T-helper 2 cell (primary cell): ENCODE measurements around the gene SEMA5A.

Source experiments
- DNase-seq, 5 experiments: peaks; one replicate each; pipeline versions ENCODE4 v3.0.0 to v3.0.0-alpha.2; 2012 to 2022

The SEMA5A gene

DNA sequence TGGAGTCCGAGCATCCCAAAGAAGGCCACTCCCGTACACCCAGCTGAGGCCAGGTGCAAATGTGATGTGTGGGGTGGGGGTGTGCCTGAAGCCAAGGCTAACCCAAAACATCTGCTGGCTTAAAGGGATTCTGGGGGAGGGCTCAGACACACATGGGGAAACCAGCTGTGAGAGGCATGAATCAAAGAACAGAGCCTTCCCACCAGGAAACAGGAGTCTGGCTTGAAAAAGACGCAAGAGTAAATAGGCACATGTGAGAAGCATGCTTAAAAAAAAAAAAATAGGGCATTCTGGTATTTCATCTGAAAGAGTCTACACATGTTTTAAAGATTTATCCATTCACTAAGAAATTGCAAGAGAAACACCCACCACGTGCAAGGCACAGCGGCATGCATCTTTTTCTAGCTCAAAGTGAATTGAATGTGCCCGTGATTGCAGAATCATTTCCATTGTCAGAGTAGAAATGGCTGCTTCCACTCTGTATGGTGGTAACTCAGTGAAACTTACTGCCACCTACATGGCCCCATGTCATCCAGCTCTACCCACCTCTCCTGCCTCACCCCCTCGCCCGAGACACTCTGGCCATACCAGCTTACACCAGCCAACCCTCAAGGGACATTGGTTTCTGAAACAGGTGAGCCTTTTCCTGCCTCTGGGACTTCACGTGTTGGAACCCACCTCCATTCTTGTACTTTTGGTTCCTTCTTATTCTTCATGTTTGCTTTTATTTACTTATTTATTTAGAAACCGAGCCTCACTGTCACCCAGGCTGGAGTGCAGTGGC lies 71.5 kb downstream of the SEMA5A start:
- no peak for DNase-seq

DNA sequence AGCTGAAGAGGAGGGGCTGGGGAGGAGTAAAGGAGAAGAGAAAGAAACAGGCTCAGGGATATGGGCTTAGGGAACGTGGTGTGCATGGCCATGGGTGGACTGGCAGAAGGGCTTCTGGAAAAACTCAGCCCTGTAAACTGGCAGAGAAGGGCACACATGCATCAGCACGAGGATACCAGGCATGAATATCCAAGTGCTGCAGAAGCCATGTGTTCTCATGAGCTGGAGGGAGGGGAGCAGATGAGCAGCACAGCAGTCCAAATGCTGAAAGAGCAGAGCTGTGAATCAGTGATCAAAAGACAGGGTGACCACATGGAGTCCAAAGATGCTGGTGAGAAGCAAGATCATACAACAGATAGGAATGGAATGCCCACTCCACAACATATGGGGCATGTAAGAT lies 72.3 kb downstream of the SEMA5A start:
- DNase-seq = no peak

- DNase-seq = no peak
Measured at GRCh38 chr5:9470410-9470809, 75.5 kb downstream of the SEMA5A start.

DNA sequence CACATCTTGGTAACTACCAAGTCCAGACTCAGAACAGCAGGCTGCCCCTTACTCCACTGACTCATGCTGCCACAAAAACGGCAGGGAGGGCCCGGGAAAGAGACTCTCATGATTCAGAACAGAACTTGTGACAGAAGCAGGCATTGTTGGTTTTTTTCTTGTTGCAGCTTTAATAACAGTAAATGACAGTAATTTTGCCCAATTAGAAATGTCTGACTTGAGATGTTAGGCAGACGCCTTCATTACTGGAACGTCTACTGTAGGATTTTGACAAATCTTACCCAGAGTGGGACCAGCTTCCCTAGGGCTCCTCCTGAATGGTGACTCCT lies 77.9 kb downstream of the SEMA5A start:
- no peak for DNase-seq

DNA sequence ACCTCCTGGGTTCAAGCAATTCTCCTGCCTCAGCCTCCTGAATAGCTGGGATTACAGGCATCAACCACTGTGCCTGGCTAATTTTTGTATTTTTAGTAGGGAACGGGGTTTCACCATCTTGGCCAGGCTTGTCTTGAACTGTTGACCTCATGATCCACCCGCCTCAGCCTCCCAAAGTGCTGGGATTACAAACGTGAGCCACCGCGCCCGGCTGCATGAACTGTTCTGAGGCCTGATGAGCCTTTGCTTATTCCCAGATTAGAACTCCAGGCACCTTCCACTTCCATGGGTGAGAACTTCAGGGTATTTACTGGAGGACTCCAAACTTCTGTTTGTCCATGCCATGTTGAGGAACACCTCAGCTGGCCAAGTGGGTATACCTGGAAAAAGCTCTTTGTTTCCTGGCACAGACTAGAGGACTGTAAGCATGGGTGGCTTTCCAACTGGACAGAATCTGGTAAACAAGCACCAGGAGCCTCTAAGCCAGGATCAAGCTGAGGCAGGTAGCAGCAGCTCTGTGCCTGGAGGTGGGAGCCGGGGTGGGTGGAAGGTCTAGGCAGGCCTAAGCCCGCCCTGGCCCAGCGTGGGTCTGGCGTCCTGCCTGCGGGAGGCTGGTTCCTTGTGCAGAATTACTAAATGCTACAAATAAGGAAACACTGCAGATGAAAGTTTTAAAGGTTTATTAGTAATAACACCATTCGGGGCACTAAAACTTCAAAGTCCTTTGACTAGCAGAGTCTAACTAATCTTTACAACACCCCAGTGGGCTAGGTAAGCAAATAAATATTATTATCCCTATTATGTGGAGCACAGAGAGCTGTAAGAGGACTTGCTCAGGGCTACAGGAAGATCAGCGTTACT lies 78.4 kb downstream of the SEMA5A start:
- no peak for DNase-seq

- no peak for DNase-seq
Measured at GRCh38 chr5:9466697-9467096, 79.2 kb downstream of the SEMA5A start.

DNA sequence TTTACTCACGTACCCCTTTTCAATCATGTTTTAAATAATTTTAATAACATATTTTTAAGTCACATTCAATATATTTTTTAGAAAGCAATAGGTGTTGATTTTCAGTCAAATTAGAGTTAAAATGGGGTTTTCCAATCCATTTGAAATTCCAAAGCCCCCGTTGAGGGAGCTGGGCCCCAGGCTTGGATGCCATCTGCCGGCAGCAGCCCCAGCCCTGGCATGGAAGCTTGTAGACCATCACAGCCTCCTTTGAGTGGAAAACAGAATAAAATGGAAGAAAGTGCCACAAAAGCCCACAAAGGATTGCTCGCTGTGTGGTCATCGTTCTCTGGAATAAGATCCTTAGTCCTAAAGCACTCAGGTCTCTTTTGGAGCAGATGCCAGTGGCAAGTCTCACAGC lies 81.4 kb downstream of the SEMA5A start:
- DNase-seq = no peak

GRCh38 chr5:9462109-9462508 lies 83.8 kb downstream of the SEMA5A start:
- no peak for DNase-seq

DNA sequence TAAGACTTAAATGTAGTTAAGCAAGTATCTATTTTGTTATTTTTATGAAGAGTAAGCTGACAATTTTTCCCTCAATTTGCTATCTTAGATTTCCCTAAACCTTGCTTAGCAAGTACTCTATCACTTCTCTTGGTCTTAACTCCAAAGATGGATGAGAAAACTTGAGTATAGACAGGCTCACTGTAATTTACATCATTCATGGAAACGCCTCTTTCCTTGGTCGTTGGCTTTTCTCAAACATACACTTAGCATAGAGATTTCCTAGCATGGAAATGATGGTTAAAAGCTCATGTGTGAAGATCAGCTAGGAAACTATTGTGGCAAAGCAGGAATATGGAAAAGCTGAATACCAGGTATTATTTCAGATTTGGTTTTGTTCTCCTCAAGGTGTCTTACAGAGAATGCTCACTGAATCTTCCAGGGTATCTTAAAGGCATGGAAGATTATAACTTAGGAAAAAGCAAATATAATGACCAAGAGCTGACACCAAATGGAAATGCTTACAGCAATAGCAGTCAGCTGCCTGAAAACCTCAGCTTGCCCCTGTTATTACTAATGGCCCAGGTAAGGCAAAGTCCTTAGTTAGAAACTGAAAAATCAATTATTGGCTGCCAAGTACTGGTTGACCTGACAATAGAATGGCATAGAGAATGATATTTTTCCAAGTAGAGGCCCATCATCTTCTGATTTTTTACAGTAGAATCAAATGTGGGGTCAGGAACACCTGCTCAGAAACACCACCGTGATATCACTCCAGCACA lies 84.8 kb downstream of the SEMA5A start:
- DNase-seq = no peak

- DNase-seq = no peak
Measured at GRCh38 chr5:9456435-9457042, 89.3 kb downstream of the SEMA5A start.

GRCh38 chr5:9455826-9456434 lies 89.9 kb downstream of the SEMA5A start:
- no peak for DNase-seq

- no peak for DNase-seq
Measured at GRCh38 chr5:9454491-9454890, 91.4 kb downstream of the SEMA5A start.

DNA sequence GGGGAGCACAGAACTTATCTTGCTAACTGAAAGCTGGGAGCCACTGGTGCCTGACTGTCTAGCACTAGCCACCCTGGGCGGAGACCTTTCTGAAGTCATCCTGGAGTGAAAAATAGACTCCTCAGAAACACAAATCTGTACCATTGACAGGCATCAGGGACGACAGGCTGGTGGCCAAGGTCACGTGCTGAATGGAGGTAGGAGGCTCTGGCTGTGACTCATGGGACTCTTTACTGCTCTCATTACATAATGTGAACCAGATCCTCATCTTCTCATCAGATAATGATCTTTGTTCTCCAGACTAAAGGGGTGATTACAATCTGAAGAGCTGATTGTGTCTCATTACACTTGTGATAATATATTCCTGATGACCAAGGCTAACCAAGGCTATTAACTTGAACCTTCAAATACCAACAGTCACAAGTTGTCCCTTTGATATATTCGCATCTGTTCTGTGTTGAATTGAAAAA lies 91.8 kb downstream of the SEMA5A start:
- DNase-seq = no peak

GRCh38 chr5:9453480-9454011 lies 92.3 kb downstream of the SEMA5A start:
- no peak for DNase-seq

DNA sequence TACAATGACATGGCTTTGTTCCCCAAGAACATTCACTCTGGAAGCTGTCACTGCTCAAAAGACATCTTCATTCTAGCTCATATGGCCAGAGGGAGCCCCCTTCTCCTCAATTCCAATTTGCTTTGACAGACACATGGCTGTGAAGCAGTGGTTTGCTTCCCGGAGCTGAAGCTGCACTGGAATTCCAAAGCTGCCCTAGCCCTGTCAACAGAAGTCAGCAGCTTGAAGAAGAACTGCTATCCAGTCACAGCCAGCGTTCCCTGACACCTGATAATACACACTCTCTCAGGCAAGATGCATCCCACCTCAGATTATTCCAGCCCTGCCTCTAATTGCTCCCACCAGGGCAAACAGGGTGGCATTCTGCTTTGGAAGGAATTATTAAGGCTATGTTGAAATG lies 93.7 kb downstream of the SEMA5A start:
- no peak for DNase-seq

DNA sequence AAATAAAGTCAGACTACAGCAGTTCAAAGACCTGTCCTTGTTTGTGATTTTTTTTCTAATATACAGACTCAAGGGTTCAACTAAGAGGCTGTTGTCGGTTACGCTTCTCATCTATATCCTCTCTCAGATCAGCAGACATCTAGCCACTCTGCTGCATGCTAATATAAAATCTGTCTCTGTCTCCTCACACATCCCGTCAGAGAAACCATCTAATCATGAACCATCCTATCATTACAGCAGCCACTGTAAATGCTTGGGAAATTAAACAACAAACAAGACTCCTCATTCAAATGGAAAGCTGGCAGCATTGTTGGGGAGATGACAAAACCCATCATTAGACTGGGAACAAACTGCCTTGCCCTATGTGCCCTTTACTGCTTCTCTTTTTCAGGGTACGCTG lies 94.8 kb downstream of the SEMA5A start:
- no peak for DNase-seq

GRCh38 chr5:9447691-9448090 lies 98.2 kb downstream of the SEMA5A start:
- DNase-seq = no peak

DNA sequence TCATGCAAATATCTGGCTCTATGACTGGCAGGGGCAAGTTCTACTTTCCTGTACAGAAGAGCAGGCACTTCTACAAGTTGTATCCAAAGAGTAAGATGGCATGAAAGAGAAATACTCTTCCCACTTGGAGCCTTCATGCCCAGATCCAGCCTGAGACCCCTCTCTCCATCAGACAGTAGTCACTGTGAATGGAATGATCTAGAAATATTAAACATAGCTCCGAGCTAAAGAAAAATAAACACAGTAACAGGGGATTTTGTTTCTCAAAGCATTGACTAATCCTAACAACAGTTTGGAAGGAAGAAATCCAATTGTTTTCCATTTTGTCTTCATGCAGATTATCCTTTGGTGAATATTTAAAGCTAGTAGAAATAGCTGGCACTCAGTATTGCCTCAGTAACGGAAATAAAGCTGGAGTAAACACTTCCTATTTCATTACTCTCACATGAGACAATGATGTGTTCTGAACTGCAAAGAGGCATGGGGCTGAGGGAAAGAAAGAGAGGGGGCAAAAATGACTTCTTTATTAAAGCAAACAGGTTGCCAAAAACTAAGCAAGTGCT lies 100.0 kb downstream of the SEMA5A start:
- DNase-seq = no peak

DNA sequence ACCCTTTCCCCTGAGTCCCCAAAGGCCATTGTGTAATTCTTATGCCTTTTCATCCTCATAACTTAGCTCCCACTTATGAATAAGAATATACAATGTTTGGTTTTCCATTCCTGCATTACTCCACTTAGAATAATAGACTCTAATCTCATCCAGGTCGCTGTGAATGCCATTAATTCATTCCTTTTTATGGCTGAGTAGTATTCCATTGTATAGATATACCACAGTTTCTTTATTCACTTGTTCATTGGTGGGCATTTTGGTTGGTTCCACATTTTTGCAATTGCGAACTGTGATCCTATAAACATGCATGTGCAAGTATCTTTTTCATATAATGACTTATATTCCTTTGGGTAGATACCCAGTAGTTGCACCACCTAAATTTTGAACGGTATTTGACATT lies 101.5 kb downstream of the SEMA5A start:
- DNase-seq = no peak

DNA sequence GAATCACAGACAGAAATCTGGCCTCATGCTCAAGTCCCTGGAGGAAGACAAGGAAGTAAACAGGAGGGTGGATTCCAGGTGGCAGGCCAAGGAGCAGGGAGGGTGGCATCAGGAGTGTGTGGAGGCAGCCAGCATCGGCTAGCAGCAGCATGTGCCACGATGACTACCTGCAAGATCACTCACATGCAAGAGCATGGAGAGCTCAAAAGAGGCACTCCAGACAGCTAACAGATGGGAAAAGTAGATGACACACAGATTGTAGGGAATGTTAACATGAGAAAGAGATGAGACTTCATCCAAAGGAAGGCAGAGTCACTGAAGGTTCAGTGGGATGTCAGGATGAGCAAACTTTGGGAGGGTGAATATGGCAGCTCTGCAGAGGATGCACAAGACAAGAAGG lies 104.3 kb downstream of the SEMA5A start:
- no peak for DNase-seq

- DNase-seq = no peak
Measured at GRCh38 chr5:9440517-9440916, 105.4 kb downstream of the SEMA5A start.
